SKM-1 (cell line): Measurements from ENCODE around the gene UBE3B.

Experiments used
- DNase-seq: peaks from one replicate; lab custom pipeline; 2025; ENCODE audit not compliant: unreplicated experiment; lab: John Stamatoyannopoulos, UW

Gene UBE3B

GRCh38 chr12:109525279-109525585 lies 47.8 kb downstream of the UBE3B start:
- DNase-seq = no peak

- DNase-seq = no peak
These were observed 50.2 kb downstream of the UBE3B start for GRCh38 chr12:109527489-109528123.

GRCh38 chr12:109529691-109530640 lies 52.5 kb downstream of the UBE3B start:
- DNase-seq = no peak

- DNase-seq = no peak
These were observed 54.0 kb downstream of the UBE3B start for GRCh38 chr12:109531411-109531810.

- no peak for DNase-seq
These were observed 55.5 kb downstream of the UBE3B start for GRCh38 chr12:109532721-109533486.

- no peak for DNase-seq
These were observed 56.0 kb downstream of the UBE3B start for GRCh38 chr12:109533487-109533740.

- DNase-seq = no peak
These were observed 57.0 kb downstream of the UBE3B start for GRCh38 chr12:109534456-109534855.

GRCh38 chr12:109535231-109535862 lies 57.9 kb downstream of the UBE3B start:
- DNase-seq = no peak

GRCh38 chr12:109535863-109536250 lies 58.4 kb downstream of the UBE3B start:
- no peak for DNase-seq

- DNase-seq = no peak
These were observed 59.7 kb downstream of the UBE3B start for GRCh38 chr12:109537136-109537535.

GRCh38 chr12:109538191-109538863 lies 60.9 kb downstream of the UBE3B start:
- DNase-seq = no peak

- no peak for DNase-seq
These were observed 62.1 kb downstream of the UBE3B start for GRCh38 chr12:109539508-109539907.

GRCh38 chr12:109540526-109541412 lies 63.3 kb downstream of the UBE3B start:
- DNase-seq = no peak

GRCh38 chr12:109541413-109541726 lies 63.9 kb downstream of the UBE3B start:
- DNase-seq = no peak

GRCh38 chr12:109542014-109542413 lies 64.6 kb downstream of the UBE3B start:
- no peak for DNase-seq

- no peak for DNase-seq
These were observed 65.4 kb downstream of the UBE3B start for GRCh38 chr12:109542876-109543275.

- DNase-seq = no peak
These were observed 67.6 kb downstream of the UBE3B start for GRCh38 chr12:109544955-109545531.

GRCh38 chr12:109545826-109546225 lies 68.4 kb downstream of the UBE3B start:
- no peak for DNase-seq

- no peak for DNase-seq
These were observed 69.9 kb downstream of the UBE3B start for GRCh38 chr12:109547286-109547685.

- no peak for DNase-seq
These were observed 70.8 kb downstream of the UBE3B start for GRCh38 chr12:109548258-109548657.
